ENCODE data around the gene LINGO4.

DNA sequence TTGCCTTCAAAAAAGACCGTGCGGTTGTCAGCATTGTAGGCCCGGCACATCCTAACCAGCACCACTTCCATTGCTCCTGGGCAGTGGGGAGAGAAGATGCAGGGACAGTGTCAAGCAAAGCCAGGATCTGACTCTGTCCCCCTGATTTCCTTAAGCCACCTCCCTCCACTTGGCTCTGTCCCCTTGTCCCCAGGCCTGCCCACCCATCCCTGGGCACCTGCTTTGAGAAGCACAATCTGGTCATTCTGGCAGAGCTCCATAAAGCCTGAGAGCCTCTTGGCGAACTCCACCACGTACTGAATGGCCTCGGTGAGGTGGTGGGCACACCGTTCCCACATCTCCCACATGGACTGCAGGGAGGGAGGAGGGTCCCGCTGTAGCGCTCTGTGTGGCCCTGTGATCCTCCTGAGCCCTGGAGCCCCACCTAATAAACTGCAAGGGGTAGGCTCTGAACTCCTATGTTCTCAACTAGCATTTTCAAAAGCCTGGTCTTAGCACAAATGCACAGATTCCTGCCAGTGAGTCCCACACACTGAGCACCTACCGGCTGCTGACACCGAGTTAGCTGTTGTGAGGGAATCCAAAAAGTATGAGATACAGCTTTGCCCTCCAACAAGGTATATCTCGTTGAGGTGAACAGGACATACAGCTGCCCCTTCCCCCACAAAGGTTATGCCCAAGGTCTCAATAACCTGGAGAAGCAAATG lies 8.2 kb upstream of the LINGO4 start:
- TF ChIP-seq, protein P1, sequence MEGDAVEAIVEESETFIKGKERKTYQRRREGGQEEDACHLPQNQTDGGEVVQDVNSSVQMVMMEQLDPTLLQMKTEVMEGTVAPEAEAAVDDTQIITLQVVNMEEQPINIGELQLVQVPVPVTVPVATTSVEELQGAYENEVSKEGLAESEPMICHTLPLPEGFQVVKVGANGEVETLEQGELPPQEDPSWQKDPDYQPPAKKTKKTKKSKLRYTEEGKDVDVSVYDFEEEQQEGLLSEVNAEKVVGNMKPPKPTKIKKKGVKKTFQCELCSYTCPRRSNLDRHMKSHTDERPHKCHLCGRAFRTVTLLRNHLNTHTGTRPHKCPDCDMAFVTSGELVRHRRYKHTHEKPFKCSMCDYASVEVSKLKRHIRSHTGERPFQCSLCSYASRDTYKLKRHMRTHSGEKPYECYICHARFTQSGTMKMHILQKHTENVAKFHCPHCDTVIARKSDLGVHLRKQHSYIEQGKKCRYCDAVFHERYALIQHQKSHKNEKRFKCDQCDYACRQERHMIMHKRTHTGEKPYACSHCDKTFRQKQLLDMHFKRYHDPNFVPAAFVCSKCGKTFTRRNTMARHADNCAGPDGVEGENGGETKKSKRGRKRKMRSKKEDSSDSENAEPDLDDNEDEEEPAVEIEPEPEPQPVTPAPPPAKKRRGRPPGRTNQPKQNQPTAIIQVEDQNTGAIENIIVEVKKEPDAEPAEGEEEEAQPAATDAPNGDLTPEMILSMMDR (IDR thresholded peaks at IDR 0.05): no peak
- TF ChIP-seq POLR2A (IDR thresholded peaks at IDR 0.05): no peak
